ENCODE results near the gene KRT32.

KRT32 gene

GRCh38 chr17:41511116-41511515 is 43.9 kb upstream of the KRT32 start:
- H3K4me3 ChIP-seq (replicated peaks; ENCODE audit: insufficient read depth, low read length), result no peak overlapping the region
- TF ChIP-seq REST (IDR thresholded peaks at IDR 0.05; ENCODE audit: insufficient replicate concordance, low read depth), result no peak
- H3K27me3 ChIP-seq (ENCODE audit: insufficient read depth, poor library complexity, severe bottlenecking), result no peaks in the 10 kb centered on the region
- DNase-seq (ENCODE audit: low read depth in 1 of 2, low spot score in 1 of 2), result no peak
- no peak overlapping the region for H3K27ac ChIP-seq (replicated peaks)

- Histone ChIP-seq H3K27ac (replicated peaks) (no peak overlapping the region), H3K4me3 (replicated peaks; ENCODE audit: insufficient read depth, low read length) (no peak overlapping the region), H3K27me3 (ENCODE audit: insufficient read depth, poor library complexity, severe bottlenecking) (no peaks in the 10 kb centered on the region)
- TF ChIP-seq CTCF (IDR thresholded peaks at IDR 0.05; ENCODE audit: insufficient read depth, low read length), result no peak
- TF ChIP-seq REST (IDR thresholded peaks at IDR 0.05; ENCODE audit: insufficient replicate concordance, low read depth), result no peak
- no peak for TF ChIP-seq GABPA (IDR thresholded peaks at IDR 0.05; ENCODE audit: low read depth)
- TF ChIP-seq POLR2AphosphoS5 (IDR thresholded peaks at IDR 0.05; ENCODE audit: low read depth), result no peak
- no peak for DNase-seq (ENCODE audit: low read depth in 1 of 2, low spot score in 1 of 2)
Observed at GRCh38 chr17:41510251-41511065, 43.3 kb upstream of the KRT32 start.

- H3K27me3 ChIP-seq (ENCODE audit: insufficient read depth, poor library complexity, severe bottlenecking), result no peaks in the 10 kb centered on the region
- H3K27ac ChIP-seq (replicated peaks), result no peak overlapping the region
- no peak overlapping the region for H3K4me3 ChIP-seq (replicated peaks; ENCODE audit: insufficient read depth, low read length)
- TF ChIP-seq POLR2AphosphoS5 (IDR thresholded peaks at IDR 0.05; ENCODE audit: low read depth) (no peak), SPI1 (IDR thresholded peaks at IDR 0.05; ENCODE audit: borderline replicate concordance, low read depth) (no peak), GABPA (IDR thresholded peaks at IDR 0.05; ENCODE audit: low read depth) (no peak), CTCF (IDR thresholded peaks at IDR 0.05; ENCODE audit: insufficient read depth, low read length) (no peak), REST (IDR thresholded peaks at IDR 0.05; ENCODE audit: insufficient replicate concordance, low read depth) (no peak)
- no peak for DNase-seq (ENCODE audit: low read depth in 1 of 2, low spot score in 1 of 2)
Observed at GRCh38 chr17:41507315-41507880, 40.2 kb upstream of the KRT32 start.
